Smooth muscle cell (in vitro differentiated cells): ENCODE data around the gene RPS6KB2. TPM values are rescaled to one million over a fixed set of nuclear protein-coding genes. Genes with fewer than 3 reads are reported as not detected.
A peak's percentile ranks its signal among the peaks of the same experiment; 100 is the strongest.

Source experiments
- DNase-seq: peaks from one replicate; lab custom pipeline; 2025; ENCODE audit not compliant: unreplicated experiment; lab: John Stamatoyannopoulos, UW
- H2AFZ ChIP-seq: fragments of 200-600 bp; sonication (generic); 2 replicates; pipeline ENCODE4 v1.6.0; 2016; ENCODE audit warnings: antibody characterized with exemption, low read depth, mild to moderate bottlenecking
- H3F3A ChIP-seq: fragments of 200-600 bp; sonication (generic); 2 replicates; pipeline ENCODE4 v1.6.0; 2017; ENCODE audit warnings: antibody characterized with exemption, low read depth
- H3K27ac ChIP-seq: fragments of 200-600 bp; sonication (generic); 2 replicates; pipeline ENCODE4 v1.5.1; 2016; ENCODE audit warnings: low read depth, mild to moderate bottlenecking
- H3K27me3 ChIP-seq: fragments of 200-600 bp; sonication (generic); 2 replicates; pipeline ENCODE4 v1.6.1; 2016; ENCODE audit warnings: low read depth, mild to moderate bottlenecking
- H3K36me3 ChIP-seq: fragments of 200-600 bp; sonication (generic); 2 replicates; pipeline ENCODE4 v1.5.1; 2016; ENCODE audit warnings: low read depth
- H3K4me1 ChIP-seq: fragments of 200-600 bp; sonication (generic); 2 replicates; pipeline ENCODE4 v1.5.1; 2016; ENCODE audit warnings: low read depth
- H3K4me2 ChIP-seq: fragments of 200-600 bp; sonication (generic); 2 replicates; pipeline ENCODE4 v1.6.0; 2016; ENCODE audit warnings: mild to moderate bottlenecking
- H3K4me3 ChIP-seq: fragments of 200-600 bp; sonication (generic); 2 replicates; pipeline ENCODE4 v1.5.1; 2016; ENCODE audit warnings: mild to moderate bottlenecking
- H3K79me2 ChIP-seq: fragments of 200-600 bp; sonication (generic); 2 replicates; pipeline ENCODE4 v1.6.0; 2016; ENCODE audit warnings: low read depth, mild to moderate bottlenecking
- H3K9ac ChIP-seq: fragments of 200-600 bp; sonication (generic); 2 replicates; pipeline ENCODE4 v1.6.0; 2016; ENCODE audit warnings: low read depth
- H3K9me3 ChIP-seq: fragments of 200-600 bp; sonication (generic); replicated peaks from 2 replicates; pipeline ENCODE4 v1.5.1; 2016; ENCODE audit warnings: low read depth
- H4K20me1 ChIP-seq: fragments of 200-600 bp; sonication (generic); 2 replicates; pipeline ENCODE4 v1.6.0; 2016; ENCODE audit warnings: low read depth
- CTCF ChIP-seq: fragments of 200-600 bp; sonication (generic); IDR thresholded peaks from 2 replicates; pipeline ENCODE4 v1.5.1; 2017; ENCODE audit warnings: borderline replicate concordance, mild to moderate bottlenecking, antibody characterized with exemption; ENCODE audit not compliant: insufficient read depth, poor library complexity, severe bottlenecking
- WGBS: methylation state at CpG from one replicate; pipeline ENCODE4 v1.1.7; 2016; ENCODE audit warnings: low lambda C conversion rate; 5-methylcytosine and 5-hydroxymethylcytosine counted together
- polyA plus RNA-seq: library from polyadenylated mRNA; unstranded; fragments of >200 nt; fragmentation: Nextera tagmentation; extraction: Ambion mirVana; gene quantifications from 2 replicates; pipeline ENCODE4 v1.2.1, GENCODE V29; 2016
- total RNA-seq: library from RNA; depleted of rRNA; stranded (reverse); fragments of >200 nt; gene quantifications from 2 replicates; pipeline ENCODE4 v1.2.3, GENCODE V29; 2014

Gene RPS6KB2
- total and polyA plus RNA-seq, 2 experiments from 2014 or later: 66.5 to 107 TPM

GRCh38 chr11:67391304-67392182 lies 36.8 kb upstream of the RPS6KB2 start, which contains the start of gene RAD9A:
RAD9A (plus strand) TSS chr11:67391986; CDS start chr11:67392045, 59 bp downstream.
- H3K9ac ChIP-seq: peak within 1 kb of the TSS; percentile 85
- peak within 1 kb of the TSS; percentile 92 for H3K4me2 ChIP-seq
- H3K4me3 ChIP-seq: peak within 1 kb of the TSS; percentile 71
- no peaks in the 10 kb centered on the region for H3K36me3 ChIP-seq
- no peaks in the 10 kb centered on the region for H3K79me2 ChIP-seq
- peaks cover 3% of the 10 kb centered on the region for H3K4me1 ChIP-seq
- no peak for TF ChIP-seq CTCF
- H4K20me1 ChIP-seq: no peaks in the 10 kb centered on the region
- DNase-seq: peak; percentile 85
- H3K27ac ChIP-seq: peak within 1 kb of the TSS; percentile 79
- no peaks in the 10 kb centered on the region for H3K27me3 ChIP-seq
- H3F3A ChIP-seq: no peaks in the 10 kb centered on the region
- no peaks in the 10 kb centered on the region for H3K9me3 ChIP-seq
- WGBS: under 1% methylated on average over 71 of the region's 75 CpGs
- H2AFZ ChIP-seq: peak within 1 kb of the TSS; percentile 53

- no peaks in the 10 kb centered on the region for H4K20me1 ChIP-seq
- H3K36me3 ChIP-seq: no peaks in the 10 kb centered on the region
- H3K9ac ChIP-seq: peak overlapping the region; percentile 70
- 18% methylated on average over 26 of the region's 31 CpGs for WGBS
- no peaks in the 10 kb centered on the region for H3K9me3 ChIP-seq
- H3K27me3 ChIP-seq: no peaks in the 10 kb centered on the region
- no peaks in the 10 kb centered on the region for H3F3A ChIP-seq
- peak overlapping the region; percentile 92 for H3K4me2 ChIP-seq
- H2AFZ ChIP-seq: peak overlapping the region; percentile 52
- peaks cover 3% of the 10 kb centered on the region for H3K4me1 ChIP-seq
- H3K4me3 ChIP-seq: peak overlapping the region; percentile 71
- no peak for TF ChIP-seq CTCF
- peak overlapping the region; percentile 23 for H3K27ac ChIP-seq
- no peaks in the 10 kb centered on the region for H3K79me2 ChIP-seq
- DNase-seq: no peak
Measured at GRCh38 chr11:67392183-67392715, 36.0 kb upstream of the RPS6KB2 start.

GRCh38 chr11:67393437-67393836 lies 34.9 kb upstream of the RPS6KB2 start:
- H4K20me1 ChIP-seq: no peaks in the 10 kb centered on the region
- H3K9me3 ChIP-seq: no peaks in the 10 kb centered on the region
- no peak for DNase-seq
- no peak overlapping the region for H3K4me2 ChIP-seq
- no peak overlapping the region for H3K4me3 ChIP-seq
- no peak overlapping the region for H3K9ac ChIP-seq
- H2AFZ ChIP-seq: no peak overlapping the region
- no peak overlapping the region for H3K27ac ChIP-seq
- H3K27me3 ChIP-seq: no peaks in the 10 kb centered on the region
- H3K36me3 ChIP-seq: no peaks in the 10 kb centered on the region
- no peak for TF ChIP-seq CTCF
- H3F3A ChIP-seq: no peaks in the 10 kb centered on the region
- peaks cover 3% of the 10 kb centered on the region for H3K4me1 ChIP-seq
- H3K79me2 ChIP-seq: no peaks in the 10 kb centered on the region
- 96% methylated on average over 18 of the region's 18 CpGs for WGBS
